ENCODE measurements around the gene PAPSS2. TPM values are rescaled to one million over a fixed set of nuclear protein-coding genes. Genes with fewer than 3 reads are reported as not detected.

PAPSS2 gene
- total RNA-seq, 1 donor from 2014 or later = 137 TPM

- Histone ChIP-seq H3K27me3 (ENCODE audit: low read depth) (no peaks in the 10 kb centered on the region), H3K36me3 (no peaks in the 10 kb centered on the region), H3K4me1 (no peaks in the 10 kb centered on the region), H3K9me3 (no peaks in the 10 kb centered on the region), H3K27ac (peak overlapping the region; percentile 18), H3K4me3 (no peak overlapping the region)
- TF ChIP-seq, protein P1, sequence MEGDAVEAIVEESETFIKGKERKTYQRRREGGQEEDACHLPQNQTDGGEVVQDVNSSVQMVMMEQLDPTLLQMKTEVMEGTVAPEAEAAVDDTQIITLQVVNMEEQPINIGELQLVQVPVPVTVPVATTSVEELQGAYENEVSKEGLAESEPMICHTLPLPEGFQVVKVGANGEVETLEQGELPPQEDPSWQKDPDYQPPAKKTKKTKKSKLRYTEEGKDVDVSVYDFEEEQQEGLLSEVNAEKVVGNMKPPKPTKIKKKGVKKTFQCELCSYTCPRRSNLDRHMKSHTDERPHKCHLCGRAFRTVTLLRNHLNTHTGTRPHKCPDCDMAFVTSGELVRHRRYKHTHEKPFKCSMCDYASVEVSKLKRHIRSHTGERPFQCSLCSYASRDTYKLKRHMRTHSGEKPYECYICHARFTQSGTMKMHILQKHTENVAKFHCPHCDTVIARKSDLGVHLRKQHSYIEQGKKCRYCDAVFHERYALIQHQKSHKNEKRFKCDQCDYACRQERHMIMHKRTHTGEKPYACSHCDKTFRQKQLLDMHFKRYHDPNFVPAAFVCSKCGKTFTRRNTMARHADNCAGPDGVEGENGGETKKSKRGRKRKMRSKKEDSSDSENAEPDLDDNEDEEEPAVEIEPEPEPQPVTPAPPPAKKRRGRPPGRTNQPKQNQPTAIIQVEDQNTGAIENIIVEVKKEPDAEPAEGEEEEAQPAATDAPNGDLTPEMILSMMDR (IDR thresholded peaks at IDR 0.05) = no peak
- intact Hi-C loops (cut with DNase I) = no loop called here
- peak; percentile 60 to 75 for ATAC-seq
- no peak for DNase-seq
Observed at GRCh38 chr10:87646192-87646909, 13.3 kb upstream of the PAPSS2 start.

- Histone ChIP-seq H3K4me1 (no peaks in the 10 kb centered on the region), H3K36me3 (no peaks in the 10 kb centered on the region), H3K27me3 (ENCODE audit: low read depth) (no peaks in the 10 kb centered on the region), H3K4me3 (no peak overlapping the region), H3K27ac (peak overlapping the region; percentile 18), H3K9me3 (no peaks in the 10 kb centered on the region)
- DNase-seq (no peak), ATAC-seq (peak; percentile 39 to 60)
- TF ChIP-seq, protein P1 (IDR thresholded peaks at IDR 0.05) = no peak
- intact Hi-C loops (cut with DNase I) = no loop called here
Observed at GRCh38 chr10:87646935-87647334, 12.7 kb upstream of the PAPSS2 start.

DNA sequence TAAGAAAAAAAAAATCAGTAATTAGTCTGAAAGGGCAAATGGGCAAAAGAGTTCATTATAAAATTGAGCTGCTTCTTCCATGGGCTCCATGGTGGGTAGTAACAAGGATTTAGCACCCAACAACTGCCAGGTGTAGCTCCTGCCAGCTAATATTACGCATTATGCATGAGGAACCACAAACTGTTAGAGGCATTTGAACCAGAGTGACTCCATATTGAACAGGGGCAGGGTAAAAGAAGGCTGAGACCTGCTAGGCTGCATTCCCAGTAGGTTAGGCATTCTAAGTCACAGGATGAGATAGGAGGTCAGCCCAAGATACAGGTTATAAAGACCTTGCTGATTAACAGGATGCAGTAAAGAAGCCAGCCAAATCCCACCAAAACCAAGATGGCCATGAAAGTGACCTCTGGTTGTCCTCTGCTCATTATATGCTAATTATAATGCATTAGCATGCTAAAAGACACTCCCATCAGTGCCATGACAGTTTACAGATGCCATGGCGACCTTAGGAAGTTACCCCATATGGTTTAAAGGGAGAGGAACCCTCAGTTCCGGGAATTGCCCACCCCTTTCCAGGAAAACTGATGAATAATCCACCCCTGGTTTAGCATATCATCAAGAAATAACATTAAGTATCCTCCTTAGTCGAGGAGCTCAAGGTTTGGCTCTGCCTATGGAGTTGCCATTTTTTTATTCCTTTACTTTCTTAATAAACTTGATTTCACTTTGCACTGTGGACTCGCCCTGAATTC lies 8.7 kb upstream of the PAPSS2 start:
- no peaks in the 10 kb centered on the region for H3K27me3 ChIP-seq (ENCODE audit: low read depth)
- H3K4me1 ChIP-seq = peaks cover under 1% of the 10 kb centered on the region
- intact Hi-C loops (cut with DNase I) = no loop called here
- no peak overlapping the region for H3K4me3 ChIP-seq
- H3K9me3 ChIP-seq = no peaks in the 10 kb centered on the region
- TF ChIP-seq, protein P1 (IDR thresholded peaks at IDR 0.05) = no peak
- DNase-seq = no peak
- H3K27ac ChIP-seq = no peak overlapping the region
- no peaks in the 10 kb centered on the region for H3K36me3 ChIP-seq
- no peak for ATAC-seq

- intact Hi-C loops (cut with DNase I) = no loop called here
- Histone ChIP-seq H3K9me3 (no peaks in the 10 kb centered on the region), H3K36me3 (no peaks in the 10 kb centered on the region), H3K4me1 (peaks cover 8% of the 10 kb centered on the region), H3K4me3 (no peak overlapping the region), H3K27me3 (ENCODE audit: low read depth) (no peaks in the 10 kb centered on the region), H3K27ac (no peak overlapping the region)
- no peak for DNase-seq
- ATAC-seq = no peak
- TF ChIP-seq, protein P1 (IDR thresholded peaks at IDR 0.05) = no peak
Observed at GRCh38 chr10:87651801-87652200, 7.9 kb upstream of the PAPSS2 start.

DNA sequence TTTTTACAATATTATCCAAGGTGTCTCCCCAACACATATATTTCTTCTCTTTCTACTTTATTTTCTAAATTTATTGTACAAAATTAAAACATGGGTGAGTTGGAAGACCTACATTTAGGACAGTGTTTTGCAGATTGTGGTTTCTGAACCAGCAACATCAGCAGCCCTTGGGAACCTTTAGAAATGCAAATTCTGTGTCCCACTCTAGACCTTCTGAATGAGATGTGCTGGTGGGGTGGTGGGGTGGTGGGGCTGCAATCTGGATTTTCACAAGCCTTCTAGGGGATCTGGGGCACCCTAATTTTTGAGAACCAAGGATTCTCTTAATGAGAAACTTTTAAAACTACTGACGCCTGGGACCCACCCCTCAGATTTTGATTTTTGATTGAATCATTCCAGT lies 7.4 kb upstream of the PAPSS2 start:
- Histone ChIP-seq H3K4me3 (no peak overlapping the region), H3K27ac (no peak overlapping the region), H3K9me3 (no peaks in the 10 kb centered on the region), H3K27me3 (ENCODE audit: low read depth) (no peaks in the 10 kb centered on the region), H3K36me3 (no peaks in the 10 kb centered on the region), H3K4me1 (peaks cover 13% of the 10 kb centered on the region)
- TF ChIP-seq, protein P1 (IDR thresholded peaks at IDR 0.05) = no peak
- ATAC-seq (no peak), DNase-seq (no peak)
- intact Hi-C loops (cut with DNase I) = no loop called here
